Psoas muscle (tissue), 8 donors: ENCODE data around the gene S100A11. TPM values are rescaled to one million over a fixed set of nuclear protein-coding genes. Genes with fewer than 3 reads are reported as not detected.

Source experiments
- ATAC-seq, 4 donors: fragments of 200-7000 bp; cut with Tn5 transposase; one replicate each; pipeline ENCODE4 v1.9.1; 2020; ENCODE audit warnings: moderate library complexity in 3 of 4, mild to moderate bottlenecking in 2 of 4
- DNase-seq, 2 donors: peaks; one replicate each; pipeline ENCODE4 v3.0.0-alpha.2; 2020
- H3K27ac ChIP-seq: fragments of 200-600 bp; one replicate; pipeline ENCODE4 v1.8.0; 2022
- H3K27me3 ChIP-seq, 3 donors: fragments of 200-600 bp in 1 of 3; one replicate each; pipeline versions ENCODE4 v1.6.1 to v1.8.0; 2013 to 2022; ENCODE audit warnings: low read length in 2 of 3, mild to moderate bottlenecking in 2 of 3, moderate library complexity in 1 of 3; ENCODE audit not compliant: insufficient read depth in 3 of 3
- H3K36me3 ChIP-seq, 2 donors: fragments of 200-600 bp in 1 of 2; one replicate each; pipeline versions ENCODE4 v1.6.1 to v1.8.0; 2013 to 2022; ENCODE audit warnings: low read depth in 1 of 2, mild to moderate bottlenecking in 1 of 2, moderate library complexity in 1 of 2; ENCODE audit not compliant: insufficient read depth in 1 of 2
- H3K4me1 ChIP-seq: fragments of 200-600 bp; one replicate; pipeline ENCODE4 v1.8.0; 2022
- H3K4me3 ChIP-seq: fragments of 200-600 bp; one replicate; pipeline ENCODE4 v1.8.0; 2022; ENCODE audit warnings: mild to moderate bottlenecking
- H3K9me3 ChIP-seq: fragments of 200-600 bp; one replicate; pipeline ENCODE4 v1.8.0; 2022
- CTCF ChIP-seq: fragments of 200-600 bp; IDR thresholded peaks from one replicate; pipeline ENCODE4 v1.8.0; 2022; ENCODE audit warnings: antibody characterized with exemption
- WGBS, 3 donors: extraction: QIAGEN DNeasy Blood & Tissue Kit; methylation state at CpG; one replicate each; pipeline versions ENCODE4 v1.1.6 to v1.1.7; 2013; 5-methylcytosine and 5-hydroxymethylcytosine counted together
- intact Hi-C, 2 donors: fragments of 100-400 bp; cut with DNase I; formaldehyde crosslinking; loops; one replicate each; pipeline versions ENCODE4 v1.11.0 to v1.14.2; 2022
- polyA plus RNA-seq, 3 donors: library from polyadenylated mRNA; stranded (reverse); fragments of 200-250 nt; gene quantifications; one replicate each; pipeline ENCODE4 v1.2.3, GENCODE V29; 2013
- total RNA-seq, 4 donors: library from RNA; stranded (reverse); fragmentation: NEBNext Ultra II Directional in 2 of 4; extraction: Animal tissue kit (Norgen Biotek cat#: 25700) in 2 of 4; gene quantifications; one replicate each; pipeline versions ENCODE4 v1.2.1 to v1.2.4, GENCODE V29; 2021 to 2023
- donor health status: healthy with polysubstance abuse.
- donor health status: DM: no; HTN: no; CAD: no; lungs with moderate emphysema.
- donor health status: Bipolar disorder and iron deficiency.
- donor health status: healthy.
- donor health status: DM: yes; HTN: yes; CAD: no.
- donor health status: DM: no; HTN: no; CAD: no.
- donor health status: DM: no; HTN: no; CAD: no.
- donor health status: DM: yes; HTN: yes; CAD: no.

S100A11 gene
- total and polyA plus RNA-seq, 7 donors, result 36.7 to 500 (median 61.2) TPM

GRCh38 chr1:152021569-152021968 lies 15.2 kb downstream of the S100A11 start:
- Histone ChIP-seq H3K9me3 (no peaks in the 10 kb centered on the region), H3K4me3 (no peak overlapping the region), H3K36me3 (no peaks in the 10 kb centered on the region), H3K27me3 (peaks cover 0 to 9% (median 0%) of the 10 kb centered on the region in 3 donors), H3K4me1 (no peaks in the 10 kb centered on the region), H3K27ac (no peak overlapping the region)
- no peak for ATAC-seq
- no peak for DNase-seq
- WGBS, 3 donors, result 78 to 79% (median 79%) methylated on average over 7 of the region's 7 CpGs
- intact Hi-C loops, result no loop called here
- no peak for TF ChIP-seq CTCF

GRCh38 chr1:152020849-152021248 lies 16.0 kb downstream of the S100A11 start:
- no peak for ATAC-seq
- no peak for DNase-seq
- Histone ChIP-seq H3K9me3 (no peaks in the 10 kb centered on the region), H3K36me3 (no peaks in the 10 kb centered on the region), H3K4me1 (no peaks in the 10 kb centered on the region), H3K27me3 (peaks cover 0 to 14% (median 0%) of the 10 kb centered on the region in 3 donors), H3K27ac (no peak overlapping the region), H3K4me3 (no peak overlapping the region)
- intact Hi-C loops, result no loop called here
- no peak for TF ChIP-seq CTCF
- WGBS, 3 donors, result 70 to 75% (median 74%) methylated on average over 3 of the region's 3 CpGs

- H3K9me3 ChIP-seq, result no peaks in the 10 kb centered on the region
- WGBS, 3 donors, result 49 to 51% (median 51%) methylated on average over 4 of the region's 4 CpGs
- no peak for TF ChIP-seq CTCF
- H3K36me3 ChIP-seq, result no peaks in the 10 kb centered on the region
- no peak for ATAC-seq
- DNase-seq, result no peak
- H3K4me1 ChIP-seq, result no peaks in the 10 kb centered on the region
- H3K27ac ChIP-seq, result no peak overlapping the region
- intact Hi-C loops, result no loop called here
- H3K4me3 ChIP-seq, result no peak overlapping the region
- H3K27me3 ChIP-seq, result peaks cover 0 to 6% (median 0%) of the 10 kb centered on the region in 3 donors
These were observed 18.3 kb downstream of the S100A11 start for GRCh38 chr1:152018537-152018936.

GRCh38 chr1:152015766-152016165 lies 21.0 kb downstream of the S100A11 start:
- H3K27me3 ChIP-seq, result peaks cover 0 to 8% (median 0%) of the 10 kb centered on the region in 3 donors
- no peak overlapping the region for H3K4me3 ChIP-seq
- DNase-seq, result no peak
- intact Hi-C loops, result no loop called here
- ATAC-seq, result no peak
- H3K27ac ChIP-seq, result no peak overlapping the region
- H3K9me3 ChIP-seq, result no peaks in the 10 kb centered on the region
- no peak for TF ChIP-seq CTCF
- H3K4me1 ChIP-seq, result no peaks in the 10 kb centered on the region
- 35 to 47% (median 36%) methylated on average over 6 of the region's 6 CpGs for WGBS, 3 donors
- H3K36me3 ChIP-seq, result no peaks in the 10 kb centered on the region

- DNase-seq (no peak), ATAC-seq (no peak)
- TF ChIP-seq CTCF, result no peak
- no peak overlapping the region for H3K4me3 ChIP-seq
- H3K9me3 ChIP-seq, result no peaks in the 10 kb centered on the region
- WGBS, 3 donors, result 87 to 95% (median 92%) methylated on average over 1 of the region's 1 CpG
- H3K27me3 ChIP-seq, result peaks cover 0 to 12% (median 0%) of the 10 kb centered on the region in 3 donors
- no peaks in the 10 kb centered on the region for H3K36me3 ChIP-seq
- intact Hi-C loops, result no loop called here
- no peaks in the 10 kb centered on the region for H3K4me1 ChIP-seq
- no peak overlapping the region for H3K27ac ChIP-seq
These were observed 21.9 kb downstream of the S100A11 start for GRCh38 chr1:152014943-152015342.
